ENCODE data around the gene ADO.

GRCh38 chr10:62831346-62831745 is 26.8 kb downstream of the ADO start:
- TF ChIP-seq GATA2 (IDR thresholded peaks at IDR 0.05; ENCODE audit: low read depth, low read length) (no peak), GATA3 (IDR thresholded peaks at IDR 0.05; ENCODE audit: low read depth, low read length) (no peak)
